ENCODE measurements around the gene CFAP251. TPM values are rescaled to one million over a fixed set of nuclear protein-coding genes. Genes with fewer than 3 reads are reported as not detected.
"Not testable (repeated sequence)": the region's sequence is repeated elsewhere in the genome, so short reads cannot be mapped to it uniquely, and the experiment has no call there.

The CFAP251 gene
- total RNA-seq, 1 experiment from 2014 or later: 3.8 TPM

DNA sequence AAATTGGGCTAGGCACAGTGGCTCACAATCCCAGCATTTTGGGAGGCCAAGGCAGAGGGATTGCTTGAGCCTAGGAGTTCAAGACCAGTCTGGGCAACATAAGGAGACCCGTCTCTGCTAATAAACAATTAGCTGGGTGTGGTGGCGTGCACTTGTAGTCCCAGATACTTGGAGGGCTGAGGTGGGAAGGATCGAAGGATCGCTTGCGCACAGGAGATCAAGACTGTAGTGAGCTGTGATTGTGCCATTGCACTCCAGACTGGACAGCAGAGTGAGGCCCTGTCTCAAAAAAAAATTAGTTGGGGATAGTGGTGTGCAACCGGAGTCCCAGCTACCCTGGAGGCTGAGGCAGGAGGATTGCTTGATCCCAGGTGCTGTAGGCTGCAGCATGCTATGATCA lies 64.6 kb downstream of the CFAP251 start:
- Mint-ChIP-seq H3K4me3 (ENCODE audit: low read depth, unreplicated experiment) (no peak overlapping the region), H3K4me1 (ENCODE audit: low read depth, unreplicated experiment) (no peaks in the 10 kb centered on the region), H3K27me3 (ENCODE audit: unreplicated experiment) (no peaks in the 10 kb centered on the region), H3K27ac (ENCODE audit: unreplicated experiment) (no peak overlapping the region), H3K9me3 (ENCODE audit: low read depth, unreplicated experiment) (no peaks in the 10 kb centered on the region), H3K36me3 (ENCODE audit: insufficient read depth, unreplicated experiment) (no peaks in the 10 kb centered on the region)
- no peak for TF ChIP-seq CTCF (IDR thresholded peaks at IDR 0.05; ENCODE audit: unreplicated experiment)
- CTCF ChIA-PET: no interaction called here
- intact Hi-C loops (cut with micrococcal nuclease; ENCODE audit: unreplicated experiment): no loop called here
- DNase-seq: no peak
- no TSS peak for BruUV-seq (replicated peaks)

- Mint-ChIP-seq H3K9me3 (ENCODE audit: low read depth, unreplicated experiment) (no peaks in the 10 kb centered on the region), H3K4me1 (ENCODE audit: low read depth, unreplicated experiment) (no peaks in the 10 kb centered on the region), H3K36me3 (ENCODE audit: insufficient read depth, unreplicated experiment) (no peaks in the 10 kb centered on the region), H3K27me3 (ENCODE audit: unreplicated experiment) (no peaks in the 10 kb centered on the region), H3K27ac (ENCODE audit: unreplicated experiment) (no peak overlapping the region), H3K4me3 (ENCODE audit: low read depth, unreplicated experiment) (no peak overlapping the region)
- TF ChIP-seq CTCF (IDR thresholded peaks at IDR 0.05; ENCODE audit: unreplicated experiment): no peak
- CTCF ChIA-PET: interaction anchor here (1.0 kb wide), 1 partner anchor 8 kb away, joined by 5 read pairs; no protein-coding TSS in a partner anchor
- BruUV-seq (replicated peaks): no TSS peak
- intact Hi-C loops (cut with micrococcal nuclease; ENCODE audit: unreplicated experiment): no loop called here
- DNase-seq: no peak
Measured at GRCh38 chr12:121983536-121984210, 65.3 kb downstream of the CFAP251 start.

DNA sequence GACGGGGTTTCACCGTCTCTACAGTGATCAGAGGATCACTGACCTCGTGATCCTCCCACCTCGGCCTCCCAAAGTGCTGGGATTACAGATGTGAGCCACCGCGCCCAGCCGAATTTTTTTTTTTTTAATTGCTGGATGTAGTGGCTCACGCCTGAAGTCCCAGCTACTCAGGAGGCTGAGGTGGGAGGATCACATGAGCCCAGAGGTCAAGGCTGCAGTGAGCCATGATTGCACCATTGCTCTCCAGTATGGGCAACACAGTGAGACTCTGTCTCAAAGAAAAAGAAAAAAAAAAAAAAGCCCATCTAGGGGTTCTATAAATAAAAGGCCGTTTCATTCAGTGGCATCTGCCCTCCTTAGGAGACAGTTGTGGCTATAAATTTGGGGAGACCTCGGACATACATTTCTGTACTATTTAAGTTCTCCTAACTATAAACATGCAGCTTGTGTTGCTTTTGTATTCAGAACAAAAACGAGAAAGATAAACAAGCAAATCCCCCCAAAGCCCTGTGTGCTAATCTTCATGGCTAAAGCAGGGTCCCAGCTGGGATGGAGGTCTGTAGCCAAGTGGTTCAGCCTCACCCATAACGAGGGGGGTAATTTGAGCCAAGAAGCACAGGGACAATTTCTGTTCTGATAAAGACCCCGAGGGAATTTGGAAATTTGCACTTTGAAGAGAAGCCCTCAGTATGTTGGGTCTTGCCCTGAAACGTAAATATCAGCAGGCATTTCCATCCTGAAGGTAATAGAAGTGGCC lies 68.3 kb downstream of the CFAP251 start:
- BruUV-seq (replicated peaks): no TSS peak
- H3K4me1 Mint-ChIP-seq (ENCODE audit: low read depth, unreplicated experiment): peaks cover under 1% of the 10 kb centered on the region
- H3K4me3 Mint-ChIP-seq (ENCODE audit: low read depth, unreplicated experiment): no peak overlapping the region
- TF ChIP-seq CTCF (IDR thresholded peaks at IDR 0.05; ENCODE audit: unreplicated experiment): no peak
- no peaks in the 10 kb centered on the region for H3K36me3 Mint-ChIP-seq (ENCODE audit: insufficient read depth, unreplicated experiment)
- no peaks in the 10 kb centered on the region for H3K27me3 Mint-ChIP-seq (ENCODE audit: unreplicated experiment)
- CTCF ChIA-PET: interaction anchor here (0.6 to 0.7 kb wide), 4 partner anchors 103 to 388 kb away, joined by 3 to 4 read pairs (median 3); no protein-coding TSS in a partner anchor
- H3K27ac Mint-ChIP-seq (ENCODE audit: unreplicated experiment): no peak overlapping the region
- H3K9me3 Mint-ChIP-seq (ENCODE audit: low read depth, unreplicated experiment): no peaks in the 10 kb centered on the region
- intact Hi-C loops (cut with micrococcal nuclease; ENCODE audit: unreplicated experiment): no loop called here
- DNase-seq: no peak

DNA sequence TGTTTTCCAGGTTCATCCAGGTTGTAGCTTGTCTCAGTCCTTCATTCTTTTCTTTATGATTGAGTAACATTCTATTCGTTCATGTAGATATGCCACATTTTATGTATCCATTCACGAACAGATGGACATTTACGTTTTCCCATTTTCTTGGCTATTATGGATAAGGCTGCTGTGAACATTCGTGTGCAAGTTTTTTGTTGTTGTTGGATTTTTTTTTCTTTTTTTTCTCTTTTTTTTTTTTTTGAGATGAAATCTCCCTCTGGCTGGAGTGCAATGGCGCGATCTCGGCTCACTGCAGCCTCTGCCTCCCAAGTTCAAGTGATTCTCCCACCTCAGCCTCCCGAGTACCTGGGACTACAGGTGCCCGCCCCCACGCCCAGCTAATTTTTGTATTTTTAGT lies 70.1 kb downstream of the CFAP251 start:
- CTCF ChIA-PET; H3K27ac Mint-ChIP-seq (ENCODE audit: unreplicated experiment); H3K36me3 Mint-ChIP-seq (ENCODE audit: insufficient read depth, unreplicated experiment); H3K9me3 Mint-ChIP-seq (ENCODE audit: low read depth, unreplicated experiment); DNase-seq; BruUV-seq (replicated peaks); H3K27me3 Mint-ChIP-seq (ENCODE audit: unreplicated experiment); H3K4me1 Mint-ChIP-seq (ENCODE audit: low read depth, unreplicated experiment); H3K4me3 Mint-ChIP-seq (ENCODE audit: low read depth, unreplicated experiment); intact Hi-C loops (cut with micrococcal nuclease; ENCODE audit: unreplicated experiment): not testable (repeated sequence)

Measured in Calu3 (cell line).